ENCODE measurements around the gene PITX3.

The PITX3 gene

GRCh38 chr10:102240467-102241031, 763 bp downstream of the PITX3 start:
- no peaks in the 10 kb centered on the region for H3K36me3 ChIP-seq (ENCODE audit: insufficient read depth, low read length)
- peaks cover 2% of the 10 kb centered on the region; the same call in 1 of the 2 replicates for H3K4me1 ChIP-seq (ENCODE audit: insufficient read depth, low read length)
- no peak overlapping the region for H3K27ac ChIP-seq (ENCODE audit: low read depth, low read length)
- H3K4me3 ChIP-seq (ENCODE audit: low read length), result peak overlapping the region; percentile 68
- no peaks in the 10 kb centered on the region for H3K9me3 ChIP-seq (ENCODE audit: insufficient read depth, low read depth, low read length)
- H3K9ac ChIP-seq (ENCODE audit: low read depth, low read length), result no peak overlapping the region
- WGBS, result 22% methylated on average over 39 of the region's 39 CpGs
- peaks cover 80% of the 10 kb centered on the region for H3K27me3 ChIP-seq (ENCODE audit: insufficient read depth, low read length)

- H3K4me3 ChIP-seq (ENCODE audit: low read length), result no peak overlapping the region
- WGBS, result 82% methylated on average over 2 of the region's 4 CpGs
- no peaks in the 10 kb centered on the region for H3K4me1 ChIP-seq (ENCODE audit: insufficient read depth, low read length)
- peaks cover 97% of the 10 kb centered on the region for H3K27me3 ChIP-seq (ENCODE audit: insufficient read depth, low read length)
- H3K9ac ChIP-seq (ENCODE audit: low read depth, low read length), result no peak overlapping the region
- no peaks in the 10 kb centered on the region for H3K36me3 ChIP-seq (ENCODE audit: insufficient read depth, low read length)
- no peaks in the 10 kb centered on the region for H3K9me3 ChIP-seq (ENCODE audit: insufficient read depth, low read depth, low read length)
- H3K27ac ChIP-seq (ENCODE audit: low read depth, low read length), result no peak overlapping the region
Observed at GRCh38 chr10:102237711-102238252, 3.5 kb downstream of the PITX3 start.

GRCh38 chr10:102236006-102236405, 5.3 kb downstream of the PITX3 start:
- no peak overlapping the region for H3K27ac ChIP-seq (ENCODE audit: low read depth, low read length)
- H3K4me3 ChIP-seq (ENCODE audit: low read length), result no peak overlapping the region
- no peaks in the 10 kb centered on the region for H3K4me1 ChIP-seq (ENCODE audit: insufficient read depth, low read length)
- no peaks in the 10 kb centered on the region for H3K36me3 ChIP-seq (ENCODE audit: insufficient read depth, low read length)
- H3K27me3 ChIP-seq (ENCODE audit: insufficient read depth, low read length), result peaks cover 99% of the 10 kb centered on the region
- H3K9ac ChIP-seq (ENCODE audit: low read depth, low read length), result no peak overlapping the region
- 78% methylated on average over 8 of the region's 8 CpGs for WGBS
- no peaks in the 10 kb centered on the region for H3K9me3 ChIP-seq (ENCODE audit: insufficient read depth, low read depth, low read length)

GRCh38 chr10:102235598-102235920, 5.8 kb downstream of the PITX3 start:
- Histone ChIP-seq H3K27me3 (ENCODE audit: insufficient read depth, low read length) (peaks cover 99% of the 10 kb centered on the region), H3K9me3 (ENCODE audit: insufficient read depth, low read depth, low read length) (no peaks in the 10 kb centered on the region), H3K9ac (ENCODE audit: low read depth, low read length) (no peak overlapping the region), H3K4me1 (ENCODE audit: insufficient read depth, low read length) (no peaks in the 10 kb centered on the region), H3K4me3 (ENCODE audit: low read length) (no peak overlapping the region), H3K27ac (ENCODE audit: low read depth, low read length) (no peak overlapping the region), H3K36me3 (ENCODE audit: insufficient read depth, low read length) (no peaks in the 10 kb centered on the region)
- 80% methylated on average over 1 of the region's 1 CpG for WGBS

DNA sequence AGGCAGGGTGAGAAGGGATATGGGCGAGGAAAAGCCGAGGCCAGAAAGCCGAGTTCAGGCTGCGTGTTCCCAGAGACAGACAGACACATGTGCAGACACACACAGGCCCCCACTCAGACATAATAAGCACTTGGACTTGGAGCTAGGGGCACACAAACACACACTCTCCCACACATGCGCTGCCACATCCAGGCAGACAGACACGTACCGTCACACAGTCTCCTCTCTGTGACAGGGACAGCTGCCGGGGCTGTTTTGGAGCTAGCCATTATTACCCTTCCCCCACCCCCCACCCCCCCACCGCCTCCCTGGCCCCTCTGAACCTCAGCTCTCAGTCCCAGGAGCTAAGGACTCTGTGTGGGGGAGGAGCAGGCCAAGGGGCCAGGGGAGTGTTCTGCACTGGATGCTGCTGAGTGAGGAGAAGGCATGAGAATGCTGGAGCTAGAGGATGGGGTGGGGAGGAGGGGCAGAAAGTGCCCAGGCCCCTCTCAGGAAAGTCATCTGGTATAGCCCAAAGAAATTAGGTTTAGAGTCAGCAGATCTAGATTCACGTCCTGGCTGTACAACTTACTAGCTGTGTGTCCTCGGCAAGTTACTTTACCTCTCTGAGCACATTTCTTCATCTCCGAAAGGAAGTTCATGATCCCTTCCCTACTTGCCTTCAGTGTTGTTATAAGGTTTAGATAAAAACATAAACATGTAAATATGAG, 6.3 kb downstream of the PITX3 start:
- peaks cover 99% of the 10 kb centered on the region for H3K27me3 ChIP-seq (ENCODE audit: insufficient read depth, low read length)
- no peak overlapping the region for H3K9ac ChIP-seq (ENCODE audit: low read depth, low read length)
- H3K4me3 ChIP-seq (ENCODE audit: low read length), result no peak overlapping the region
- H3K27ac ChIP-seq (ENCODE audit: low read depth, low read length), result no peak overlapping the region
- H3K9me3 ChIP-seq (ENCODE audit: insufficient read depth, low read depth, low read length), result no peaks in the 10 kb centered on the region
- no peaks in the 10 kb centered on the region for H3K4me1 ChIP-seq (ENCODE audit: insufficient read depth, low read length)
- no peaks in the 10 kb centered on the region for H3K36me3 ChIP-seq (ENCODE audit: insufficient read depth, low read length)
- 66% methylated on average over 10 of the region's 12 CpGs for WGBS

GRCh38 chr10:102233997-102234396, 7.3 kb downstream of the PITX3 start:
- Histone ChIP-seq H3K9me3 (ENCODE audit: insufficient read depth, low read depth, low read length) (no peaks in the 10 kb centered on the region), H3K36me3 (ENCODE audit: insufficient read depth, low read length) (no peaks in the 10 kb centered on the region), H3K4me1 (ENCODE audit: insufficient read depth, low read length) (no peaks in the 10 kb centered on the region), H3K9ac (ENCODE audit: low read depth, low read length) (no peak overlapping the region), H3K27ac (ENCODE audit: low read depth, low read length) (no peak overlapping the region), H3K27me3 (ENCODE audit: insufficient read depth, low read length) (peaks cover 99% of the 10 kb centered on the region), H3K4me3 (ENCODE audit: low read length) (no peak overlapping the region)
- 60% methylated on average over 1 of the region's 1 CpG for WGBS

DNA sequence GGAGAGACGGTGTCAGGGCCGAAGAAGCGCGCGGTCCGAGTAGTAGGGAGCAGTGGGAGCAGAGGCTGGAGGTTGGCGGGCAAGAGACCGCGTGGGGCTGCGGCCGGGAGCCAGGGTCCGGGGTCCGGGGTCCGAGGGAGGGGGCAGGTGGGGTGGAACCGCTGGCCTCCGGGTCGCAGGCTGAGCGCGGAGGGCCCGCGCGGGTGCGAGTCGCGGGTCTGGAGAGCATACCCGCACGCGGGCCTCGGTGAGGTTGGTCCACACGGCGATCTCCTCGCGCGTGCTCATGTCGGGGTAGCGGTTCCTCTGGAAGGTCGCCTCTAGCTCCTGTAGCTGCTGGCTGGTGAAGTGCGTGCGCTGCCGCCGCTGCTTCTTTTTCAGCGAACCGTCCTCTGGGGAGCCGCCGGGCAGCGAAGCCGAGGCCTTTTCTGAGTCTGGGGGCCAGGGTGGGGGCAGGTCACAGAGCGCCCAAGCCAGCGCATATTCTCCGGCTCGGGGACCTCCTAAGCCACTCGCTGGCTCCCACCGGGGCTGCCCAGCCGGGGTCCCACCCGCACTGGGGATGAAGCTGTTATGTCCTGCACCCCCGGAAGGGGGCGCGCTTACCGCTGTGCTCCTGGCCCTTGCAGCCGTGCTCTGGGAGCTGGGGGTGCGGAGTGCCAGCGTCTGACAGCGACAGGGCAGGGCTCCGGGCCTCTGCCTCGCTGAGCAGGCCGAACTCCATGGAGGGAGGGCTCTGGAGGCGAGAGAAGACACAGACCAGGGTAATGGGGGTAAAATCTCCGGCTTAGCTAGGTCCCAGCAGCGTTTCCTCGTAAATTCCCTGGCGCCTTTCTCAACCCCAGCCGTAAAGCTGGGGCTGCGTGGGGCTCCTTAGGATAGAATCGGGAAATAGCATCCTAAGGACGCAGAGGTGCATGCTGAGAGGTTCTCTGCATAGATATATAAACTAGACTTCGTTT, 9.7 kb downstream of the PITX3 start:
- Histone ChIP-seq H3K36me3 (ENCODE audit: insufficient read depth, low read length) (no peaks in the 10 kb centered on the region), H3K4me1 (ENCODE audit: insufficient read depth, low read length) (no peaks in the 10 kb centered on the region), H3K4me3 (ENCODE audit: low read length) (peak overlapping the region; percentile 55), H3K9me3 (ENCODE audit: insufficient read depth, low read depth, low read length) (no peaks in the 10 kb centered on the region), H3K9ac (ENCODE audit: low read depth, low read length) (no peak overlapping the region), H3K27ac (ENCODE audit: low read depth, low read length) (no peak overlapping the region), H3K27me3 (ENCODE audit: insufficient read depth, low read length) (peaks cover 99% of the 10 kb centered on the region)
- 16% methylated on average over 76 of the region's 76 CpGs for WGBS

GRCh38 chr10:102230861-102231356, 10.4 kb downstream of the PITX3 start:
- Histone ChIP-seq H3K9me3 (ENCODE audit: insufficient read depth, low read depth, low read length) (no peaks in the 10 kb centered on the region), H3K4me1 (ENCODE audit: insufficient read depth, low read length) (no peaks in the 10 kb centered on the region), H3K9ac (ENCODE audit: low read depth, low read length) (no peak overlapping the region), H3K27me3 (ENCODE audit: insufficient read depth, low read length) (peaks cover 97% of the 10 kb centered on the region), H3K36me3 (ENCODE audit: insufficient read depth, low read length) (no peaks in the 10 kb centered on the region), H3K4me3 (ENCODE audit: low read length) (peak overlapping the region; percentile 55), H3K27ac (ENCODE audit: low read depth, low read length) (no peak overlapping the region)
- under 1% methylated on average over 52 of the region's 52 CpGs for WGBS

GRCh38 chr10:102230264-102230860, 10.9 kb downstream of the PITX3 start:
- no peaks in the 10 kb centered on the region for H3K9me3 ChIP-seq (ENCODE audit: insufficient read depth, low read depth, low read length)
- 1% methylated on average over 50 of the region's 50 CpGs for WGBS
- H3K27me3 ChIP-seq (ENCODE audit: insufficient read depth, low read length), result peaks cover 97% of the 10 kb centered on the region
- H3K4me1 ChIP-seq (ENCODE audit: insufficient read depth, low read length), result 0 out of 2 replicates have a peak, but pooled peaks cover 4% of the 10 kb centered on the region
- H3K36me3 ChIP-seq (ENCODE audit: insufficient read depth, low read length), result no peaks in the 10 kb centered on the region
- H3K27ac ChIP-seq (ENCODE audit: low read depth, low read length), result no peak overlapping the region
- peak overlapping the region; percentile 55 for H3K4me3 ChIP-seq (ENCODE audit: low read length)
- no peak overlapping the region for H3K9ac ChIP-seq (ENCODE audit: low read depth, low read length)

DNA sequence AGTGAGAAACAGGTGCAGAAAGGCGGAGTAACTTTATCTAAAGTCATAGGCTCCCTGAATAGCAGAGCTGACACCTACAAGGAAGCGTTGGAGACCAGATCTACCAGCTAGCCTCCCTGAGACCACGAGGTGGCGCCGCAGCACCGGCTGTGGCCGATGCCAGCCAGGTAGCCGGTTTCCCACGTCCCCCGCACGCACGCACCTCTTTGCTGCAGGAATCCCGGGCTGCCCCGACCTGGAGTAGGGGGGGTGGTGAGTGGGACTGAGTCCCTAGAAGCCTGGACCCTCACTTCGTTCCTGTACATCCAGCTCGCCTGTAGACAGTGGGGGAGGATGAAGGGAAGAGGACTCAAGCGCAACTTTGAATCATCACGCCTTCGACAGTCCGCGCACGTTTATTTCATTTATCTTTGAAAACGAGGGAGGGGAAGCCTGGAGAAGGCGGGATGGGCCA, 11.5 kb downstream of the PITX3 start:
- 0 out of 2 replicates have a peak, but pooled peaks cover 4% of the 10 kb centered on the region for H3K4me1 ChIP-seq (ENCODE audit: insufficient read depth, low read length)
- 3% methylated on average over 24 of the region's 24 CpGs for WGBS
- H3K36me3 ChIP-seq (ENCODE audit: insufficient read depth, low read length), result no peaks in the 10 kb centered on the region
- H3K27ac ChIP-seq (ENCODE audit: low read depth, low read length), result no peak overlapping the region
- H3K9ac ChIP-seq (ENCODE audit: low read depth, low read length), result no peak overlapping the region
- peak overlapping the region; percentile 55 for H3K4me3 ChIP-seq (ENCODE audit: low read length)
- no peaks in the 10 kb centered on the region for H3K9me3 ChIP-seq (ENCODE audit: insufficient read depth, low read depth, low read length)
- peaks cover 99% of the 10 kb centered on the region for H3K27me3 ChIP-seq (ENCODE audit: insufficient read depth, low read length)
